Heart right ventricle (tissue), 16 donors: ENCODE data around the gene IGF2BP2. TPM values are rescaled to one million over a fixed set of nuclear protein-coding genes. Genes with fewer than 3 reads are reported as not detected.
A peak's percentile ranks its signal among the peaks of the same experiment; 100 is the strongest.

Experiments
- ATAC-seq, 8 donors: fragments of 200-7000 bp; cut with Tn5 transposase; one replicate each; pipeline ENCODE4 v1.9.1; 2020; ENCODE audit warnings: mild to moderate bottlenecking in 8 of 8, moderate library complexity in 8 of 8, moderate number of reproducible peaks in 1 of 8
- DNase-seq, 2 donors: peaks; one replicate each; pipeline ENCODE4 v3.0.0-alpha.2; 2020
- H3K27ac ChIP-seq, 10 donors: fragments of 200-600 bp; sonication (generic) in 2 of 10; one replicate each; pipeline versions ENCODE4 v1.5.0 to v1.8.0; 2020 to 2022; ENCODE audit warnings: mild to moderate bottlenecking in 3 of 10
- H3K27me3 ChIP-seq, 7 donors: fragments of 200-600 bp; one replicate each; pipeline ENCODE4 v1.8.0; 2021 to 2022; ENCODE audit warnings: mild to moderate bottlenecking in 2 of 7
- H3K36me3 ChIP-seq, 9 donors: fragments of 200-600 bp; sonication (generic) in 1 of 9; one replicate each; pipeline versions ENCODE4 v1.5.0 to v1.8.0; 2020 to 2022; ENCODE audit warnings: mild to moderate bottlenecking in 2 of 9
- H3K4me1 ChIP-seq, 9 donors: fragments of 200-600 bp; sonication (generic) in 1 of 9; one replicate each; pipeline versions ENCODE4 v1.5.0 to v1.8.0; 2020 to 2022; ENCODE audit warnings: mild to moderate bottlenecking in 4 of 9
- H3K4me3 ChIP-seq, 10 donors: fragments of 200-600 bp; sonication (generic) in 2 of 10; one replicate each; pipeline versions ENCODE4 v1.5.0 to v1.8.0; 2020 to 2022; ENCODE audit warnings: mild to moderate bottlenecking in 7 of 10, moderate library complexity in 2 of 10
- H3K9me3 ChIP-seq, 11 donors: fragments of 200-600 bp in 10 of 11; sonication (generic) in 2 of 11; one replicate each; pipeline versions ENCODE4 v1.5.0 to v1.8.0; 2013 to 2022; ENCODE audit warnings: mild to moderate bottlenecking in 2 of 11, control low read depth in 1 of 11, moderate library complexity in 1 of 11
- CTCF ChIP-seq, 9 donors: fragments of 200-600 bp; sonication (generic) in 2 of 9; IDR thresholded peaks; one replicate each; pipeline versions ENCODE4 v1.5.0 to v1.8.0; 2021 to 2022; ENCODE audit warnings: antibody characterized with exemption in 9 of 9, mild to moderate bottlenecking in 5 of 9, moderate library complexity in 1 of 9
- WGBS, 2 donors: extraction: QIAGEN DNeasy Blood & Tissue Kit; methylation state at CpG; one replicate each; pipeline ENCODE4 v1.1.7; 2013; ENCODE audit warnings: inconsistent platforms in 1 of 2; 5-methylcytosine and 5-hydroxymethylcytosine counted together
- intact Hi-C, 10 donors: fragments of 100-400 bp; cut with DNase I; formaldehyde crosslinking; loops; one replicate each; pipeline versions ENCODE4 v1.11.1 to v1.14.2; 2022
- polyA plus RNA-seq, 2 donors: library from polyadenylated mRNA; stranded (reverse); fragments of 200-250 nt; gene quantifications; one replicate each; pipeline ENCODE4 v1.2.3, GENCODE V29; 2013
- total RNA-seq, 10 donors: library from RNA; stranded (reverse); fragmentation: NEBNext Ultra II Directional in 3 of 10; extraction: Animal tissue kit (Norgen Biotek cat#: 25700) in 3 of 10; gene quantifications; one replicate each; pipeline versions ENCODE4 v1.2.1 to v1.2.4, GENCODE V29; 2021 to 2023
- donor health status: Arrhythmogenic right ventricular cardiomyopathy.
- donor health status: ischemic (EF 13 %, LVEDD 7.1; RV severe dilation, severe dysfunction).
- donor health status: healthy with polysubstance abuse.
- donor health status: DM: no; HTN: yes; CAD: no.
- donor health status: DM: no; HTN: no; CAD: no.
- donor health status: ischemic (EF 25% LVEDD 6.9; RV normal size, moderate dysfunction).
- donor health status: ischemic (EF 25% LVEDD 5.7; RV mildly dilated, moderate dysfunction).
- donor health status: healthy.
- donor health status: DM: yes; HTN: yes; CAD: no.
- donor health status: Ischemic cardiomyopathy.
- donor health status: ischemic (EF 35%, LVEDD 5.7; RV mildly dilated, moderate dysfunction).
- donor health status: nonischemic (EF 11% LVEDD 7.7; RV severe dilation, severe dysfunction).
- donor health status: DM: yes; HTN: yes; CAD: no.
- donor health status: PGD.
- donor health status: ischemic (EF 29% LVEDD 5.4; RV normal size, mild dysfunction).
- donor health status: nonischemic (EF 23%, LVEDD 6.1; RV moderate dilation, normal function).

IGF2BP2 gene
- total and polyA plus RNA-seq, 12 donors = 9.4 to 17.8 (median 15.4) TPM

- Histone ChIP-seq H3K9me3 (no peaks in the 10 kb centered on the region), H3K27ac (no peak overlapping the region), H3K27me3 (no peaks in the 10 kb centered on the region), H3K4me1 (peaks cover 0 to 8% (median 0%) of the 10 kb centered on the region in 9 donors), H3K36me3 (peaks cover 0 to 25% (median 0%) of the 10 kb centered on the region in 9 donors), H3K4me3 (no peak overlapping the region)
- WGBS, 2 donors = 93 to 94% methylated on average over 9 of the region's 9 CpGs
- no peak for DNase-seq
- no peak for ATAC-seq
- intact Hi-C loops = no loop called here
- TF ChIP-seq CTCF (IDR thresholded peaks at IDR 0.05) = no peak
These were observed 139.4 kb downstream of the IGF2BP2 start for GRCh38 chr3:185685231-185686035.

GRCh38 chr3:185680231-185680630 is 144.6 kb downstream of the IGF2BP2 start:
- peaks cover 0 to 14% (median 2%) of the 10 kb centered on the region in 11 donors for H3K9me3 ChIP-seq
- no peak overlapping the region for H3K4me3 ChIP-seq
- H3K27me3 ChIP-seq = no peaks in the 10 kb centered on the region
- no peaks in the 10 kb centered on the region for H3K4me1 ChIP-seq
- DNase-seq = no peak
- TF ChIP-seq CTCF (IDR thresholded peaks at IDR 0.05) = no peak
- no peak overlapping the region for H3K27ac ChIP-seq
- H3K36me3 ChIP-seq = peaks cover 0 to 12% (median 0%) of the 10 kb centered on the region in 9 donors
- WGBS, 2 donors = 80 to 84% methylated on average over 4 of the region's 4 CpGs
- intact Hi-C loops = loop anchor here in 1 of 10 donors (5.0 kb wide), 1 partner anchor 1402 kb away; no protein-coding TSS in a partner anchor
- ATAC-seq = no peak

GRCh38 chr3:185678027-185678426 is 146.8 kb downstream of the IGF2BP2 start:
- DNase-seq (no peak), ATAC-seq (no peak)
- H3K27ac ChIP-seq = no peak overlapping the region
- 98 to 100% methylated on average over 1 of the region's 1 CpG for WGBS, 2 donors
- H3K4me3 ChIP-seq = no peak overlapping the region
- H3K9me3 ChIP-seq = peaks cover 0 to 14% (median 2%) of the 10 kb centered on the region in 11 donors
- no peaks in the 10 kb centered on the region for H3K27me3 ChIP-seq
- TF ChIP-seq CTCF (IDR thresholded peaks at IDR 0.05) = no peak
- H3K4me1 ChIP-seq = no peaks in the 10 kb centered on the region
- intact Hi-C loops = loop anchor here in 3 of 10 donors (5.0 to 10.0 kb wide), 3 partner anchors 87 to 94 kb away; no protein-coding TSS in a partner anchor
- peaks cover 0 to 19% (median 0%) of the 10 kb centered on the region in 9 donors for H3K36me3 ChIP-seq

- WGBS, 2 donors = 98 to 100% methylated on average over 1 of the region's 1 CpG
- H3K4me3 ChIP-seq = no peak overlapping the region
- intact Hi-C loops = loop anchor here in 3 of 10 donors (5.0 to 10.0 kb wide), 3 partner anchors 88 to 95 kb away; no protein-coding TSS in a partner anchor
- no peak overlapping the region for H3K27ac ChIP-seq
- no peak for DNase-seq
- peaks cover 0 to 14% (median 2%) of the 10 kb centered on the region in 11 donors for H3K9me3 ChIP-seq
- H3K4me1 ChIP-seq = no peaks in the 10 kb centered on the region
- H3K36me3 ChIP-seq = peaks cover 0 to 19% (median 0%) of the 10 kb centered on the region in 9 donors
- H3K27me3 ChIP-seq = no peaks in the 10 kb centered on the region
- ATAC-seq = peak in 1 of 8 donors; percentile 48
- TF ChIP-seq CTCF (IDR thresholded peaks at IDR 0.05) = peak in 8 of 9 donors; percentile 12 to 67 (median 58)
These were observed 147.6 kb downstream of the IGF2BP2 start for GRCh38 chr3:185677146-185677829.
